Common myeloid progenitor, CD34-positive (primary cell): ENCODE measurements around the gene TWF2.

Experiments used
- CTCF ChIA-PET: fragments of 350-600 bp; sonication (Branson Sonifier 250); formaldehyde crosslinking; loops from one replicate; lab custom pipeline; 2021; ENCODE audit warnings: antibody characterized with exemption; lab: Charles Lee
- POLR2A ChIA-PET: fragments of 350-600 bp; sonication (Branson Sonifier 250); formaldehyde crosslinking; loops from one replicate; lab custom pipeline; 2021; ENCODE audit warnings: antibody characterized with exemption; lab: Charles Lee
- DNase-seq, 3 donors: peaks; one replicate each; pipeline versions ENCODE4 v3.0.0 to v3.0.0-alpha.2; 2013
- H3K27ac ChIP-seq, 2 experiments: 1 replicate in 1 of 2; 2 replicates in 1 of 2; pipeline ENCODE4 v1.7.0; 2013; ENCODE audit warnings: inconsistent platforms in 2 of 2, low read length in 2 of 2, mild to moderate bottlenecking in 2 of 2, low read depth in 1 of 2, moderate library complexity in 1 of 2; ENCODE audit not compliant: severe bottlenecking in 2 of 2, insufficient read depth in 1 of 2, poor library complexity in 1 of 2
- H3K27me3 ChIP-seq, 5 experiments: replicated peaks in 2 of 5; 1 replicate in 3 of 5; 2 replicates in 2 of 5; pipeline versions ENCODE4 v1.6.1 to v1.7.0; 2013; ENCODE audit warnings: low read length in 4 of 5, mild to moderate bottlenecking in 2 of 5, moderate library complexity in 2 of 5, inconsistent platforms in 1 of 5; ENCODE audit not compliant: insufficient read depth in 5 of 5, control insufficient read depth in 4 of 5
- H3K36me3 ChIP-seq, 4 experiments: 1 replicate in 2 of 4; 2 replicates in 2 of 4; pipeline versions ENCODE4 v1.6.1 to v1.7.0; 2013; ENCODE audit warnings: low read length in 3 of 4, control low read depth in 1 of 4, mild to moderate bottlenecking in 1 of 4; ENCODE audit not compliant: control insufficient read depth in 4 of 4, insufficient read depth in 4 of 4
- H3K4me1 ChIP-seq, 4 experiments: 1 replicate in 3 of 4; 2 replicates in 1 of 4; pipeline versions ENCODE4 v1.6.1 to v1.7.1; 2013; ENCODE audit warnings: low read length in 3 of 4, mild to moderate bottlenecking in 3 of 4, control low read depth in 1 of 4, inconsistent platforms in 1 of 4, moderate library complexity in 1 of 4; ENCODE audit not compliant: control insufficient read depth in 4 of 4, insufficient read depth in 4 of 4; ENCODE audit errors: control extremely low read depth in 1 of 4
- H3K4me3 ChIP-seq, 7 experiments: 1 replicate in 4 of 7; 2 replicates in 3 of 7; pipeline versions ENCODE4 v1.5.1 to v1.7.0; 2013; ENCODE audit warnings: mild to moderate bottlenecking in 7 of 7, low read length in 6 of 7, moderate library complexity in 6 of 7, inconsistent platforms in 2 of 7, low read depth in 2 of 7, control low read depth in 1 of 7; ENCODE audit not compliant: insufficient read depth in 4 of 7, control insufficient read depth in 1 of 7; ENCODE audit errors: extremely low read depth in 1 of 7
- H3K9me3 ChIP-seq, 5 experiments: 1 replicate in 4 of 5; 2 replicates in 1 of 5; pipeline versions ENCODE4 v1.6.1 to v1.7.1; 2013; ENCODE audit warnings: low read length in 4 of 5, mild to moderate bottlenecking in 2 of 5, inconsistent platforms in 1 of 5, low read depth in 1 of 5, moderate library complexity in 1 of 5; ENCODE audit not compliant: control insufficient read depth in 4 of 5, insufficient read depth in 2 of 5; ENCODE audit errors: control extremely low read depth in 1 of 5
- WGBS: methylation state at CpG from one replicate; pipeline ENCODE4 v1.1.5; 2013; ENCODE audit not compliant: insufficient coverage; 5-methylcytosine and 5-hydroxymethylcytosine counted together

The TWF2 gene

GRCh38 chr3:52182691-52183090 is 56.3 kb downstream of the TWF2 start:
- no peak for DNase-seq
- Histone ChIP-seq H3K9me3 (no peaks in the 10 kb centered on the region), H3K27me3 (no peaks in the 10 kb centered on the region), H3K4me3 (no peak overlapping the region), H3K4me1 (peaks cover 0 to 28% (median under 1%) of the 10 kb centered on the region in 4 experiments), H3K36me3 (no peaks in the 10 kb centered on the region), H3K27ac (no peak overlapping the region)
- ChIA-PET CTCF (interaction anchor here (0.9 to 1.8 kb wide), 6 partner anchors 10 to 63 kb away, joined by 3 to 7 read pairs (median 4); no protein-coding TSS in a partner anchor), POLR2A (no interaction called here)
- WGBS: 92% methylated on average over 3 of the region's 4 CpGs

- Histone ChIP-seq H3K36me3 (no peaks in the 10 kb centered on the region), H3K9me3 (no peaks in the 10 kb centered on the region), H3K4me1 (peaks cover 0 to 32% (median under 1%) of the 10 kb centered on the region in 4 experiments), H3K4me3 (no peak overlapping the region), H3K27ac (no peak overlapping the region), H3K27me3 (no peaks in the 10 kb centered on the region)
- POLR2A ChIA-PET: no interaction called here
- no peak for DNase-seq
- CTCF ChIA-PET: interaction anchor here (0.9 to 1.8 kb wide), 8 partner anchors 10 to 62 kb away, joined by 3 to 7 read pairs (median 4); partner anchors contain the start of gene TLR9
- 95% methylated on average over 4 of the region's 5 CpGs for WGBS
Measured at GRCh38 chr3:52182196-52182595, 56.8 kb downstream of the TWF2 start.

GRCh38 chr3:52181543-52181942 is 57.4 kb downstream of the TWF2 start:
- ChIA-PET CTCF (interaction anchor here (0.9 to 1.8 kb wide), 4 partner anchors 9 to 43 kb away, joined by 3 to 7 read pairs (median 5); partner anchors contain the start of gene TLR9), POLR2A (no interaction called here)
- peaks cover 0 to 31% (median under 1%) of the 10 kb centered on the region in 4 experiments for H3K4me1 ChIP-seq
- H3K36me3 ChIP-seq: no peaks in the 10 kb centered on the region
- H3K27ac ChIP-seq: no peak overlapping the region
- H3K4me3 ChIP-seq: no peak overlapping the region
- WGBS: 100% methylated on average over 3 of the region's 4 CpGs
- no peak for DNase-seq
- H3K27me3 ChIP-seq: no peaks in the 10 kb centered on the region
- no peaks in the 10 kb centered on the region for H3K9me3 ChIP-seq
